PFSK-1 (cell line): ENCODE results near the gene SVOPL.

ENCODE experiments used
- POLR2AphosphoS5 ChIP-seq: IDR thresholded peaks from 2 replicates; pipeline ENCODE4 v1.6.1; 2012; ENCODE audit warnings: low read depth, mild to moderate bottlenecking, control low read depth, low read length, moderate library complexity
- SIN3A ChIP-seq: IDR thresholded peaks from 2 replicates; pipeline ENCODE4 v1.6.1; 2012; ENCODE audit warnings: mild to moderate bottlenecking, low read length, moderate library complexity, borderline replicate concordance; ENCODE audit not compliant: insufficient read depth
- TAF1 ChIP-seq: IDR thresholded peaks from 2 replicates; pipeline ENCODE4 v1.6.1; 2012; ENCODE audit warnings: low read length, control low read depth, borderline replicate concordance; ENCODE audit not compliant: insufficient read depth

- TF ChIP-seq POLR2AphosphoS5 (no peak), TAF1 (no peak), SIN3A (no peak)
These were observed 87.5 kb downstream of the SVOPL start for GRCh38 chr7:138613630-138614029.
